HPDE6-E6E7 (cell line): Measurements from ENCODE around the gene OR6C65.
"Not testable (repeated sequence)": the region's sequence is repeated elsewhere in the genome, so short reads cannot be mapped to it uniquely, and the experiment has no call there.

Experiments
- DNase-seq: peaks from one replicate; pipeline ENCODE4 v3.0.0; 2011; ENCODE audit warnings: missing footprints; ENCODE audit errors: extremely low spot score

OR6C65 gene

GRCh38 chr12:55400229-55400628, at the start of gene OR6C65:
Gene OR6C65, plus strand, starts transcription at chr12:55400529. Its CDS starts 0 bp downstream, at chr12:55400529.
- no peak for DNase-seq

- not testable (repeated sequence) for DNase-seq
These were observed 45.0 kb upstream of the OR6C65 start for GRCh38 chr12:55355338-55355737.

- no peak for DNase-seq
These were observed 37.7 kb upstream of the OR6C65 start, which contains the start of gene OR6C75 for GRCh38 chr12:55362675-55363074. Gene OR6C75, plus strand, starts transcription at chr12:55362975. Its CDS starts 2,136 bp downstream, at chr12:55365111.

GRCh38 chr12:55365086-55365485, 35.2 kb upstream of the OR6C65 start:
- no peak for DNase-seq

GRCh38 chr12:55372521-55372920, 27.8 kb upstream of the OR6C65 start:
- DNase-seq = no peak

- no peak for DNase-seq
These were observed 14.4 kb upstream of the OR6C65 start for GRCh38 chr12:55385891-55386290.

- DNase-seq = no peak
These were observed 8.1 kb upstream of the OR6C65 start for GRCh38 chr12:55392032-55392795.

GRCh38 chr12:55396326-55396725, 4.0 kb upstream of the OR6C65 start:
- no peak for DNase-seq

- DNase-seq = no peak
These were observed 7.5 kb downstream of the OR6C65 start for GRCh38 chr12:55407866-55408265.

- not testable (repeated sequence) for DNase-seq
These were observed 8.8 kb downstream of the OR6C65 start for GRCh38 chr12:55409133-55409532.

- DNase-seq = not testable (repeated sequence)
These were observed 11.8 kb downstream of the OR6C65 start for GRCh38 chr12:55412138-55412537.

GRCh38 chr12:55413498-55414388, 13.4 kb downstream of the OR6C65 start:
- not testable (repeated sequence) for DNase-seq

GRCh38 chr12:55414396-55414823, 14.1 kb downstream of the OR6C65 start:
- DNase-seq = not testable (repeated sequence)

GRCh38 chr12:55414889-55415288, 14.6 kb downstream of the OR6C65 start:
- DNase-seq = not testable (repeated sequence)

- DNase-seq = no peak
These were observed 16.6 kb downstream of the OR6C65 start for GRCh38 chr12:55416961-55417360.

- no peak for DNase-seq
These were observed 20.1 kb downstream of the OR6C65 start for GRCh38 chr12:55420307-55420962.

GRCh38 chr12:55425954-55426353, 25.6 kb downstream of the OR6C65 start, which contains the start of gene OR6C76:
Gene OR6C76, plus strand, starts transcription at chr12:55426254. Its CDS starts 0 bp downstream, at chr12:55426254.
- no peak for DNase-seq

- DNase-seq = no peak
These were observed 28.3 kb downstream of the OR6C65 start for GRCh38 chr12:55428331-55429243.

- not testable (repeated sequence) for DNase-seq
These were observed 40.9 kb downstream of the OR6C65 start for GRCh38 chr12:55441233-55441632.

- no peak for DNase-seq
These were observed 43.4 kb downstream of the OR6C65 start, which contains the start of gene OR6C2 for GRCh38 chr12:55443776-55444175. Gene OR6C2, plus strand, starts transcription at chr12:55444076. Its CDS starts 8,138 bp downstream, at chr12:55452214.

GRCh38 chr12:55445357-55445756, 45.0 kb downstream of the OR6C65 start:
- DNase-seq = no peak
